Astrocyte of the cerebellum (primary cell): ENCODE results near the gene HOGA1.
A peak's percentile ranks its signal among the peaks of the same experiment; 100 is the strongest.

Experiments
- DNase-seq: peaks from one replicate; pipeline ENCODE4 v3.0.0-alpha.2; 2011; ENCODE audit warnings: low read depth
- H3K4me3 ChIP-seq: 2 replicates; pipeline ENCODE4 v1.5.1; 2011; ENCODE audit warnings: mild to moderate bottlenecking, low read depth, low read length, moderate library complexity
- in situ Hi-C: cut with HindIII; loops from 2 replicates; pipeline ENCODE4 v1.10.0; 2017; ENCODE audit warnings: low sequenced_read_pairs
- TF ChIP-seq, protein P1 (sequence below): IDR thresholded peaks from 2 replicates; pipeline ENCODE4 v1.5.1; 2012; ENCODE audit warnings: low read length, low read depth, moderate library complexity, mild to moderate bottlenecking; ENCODE audit errors: missing control alignments

The HOGA1 gene

DNA sequence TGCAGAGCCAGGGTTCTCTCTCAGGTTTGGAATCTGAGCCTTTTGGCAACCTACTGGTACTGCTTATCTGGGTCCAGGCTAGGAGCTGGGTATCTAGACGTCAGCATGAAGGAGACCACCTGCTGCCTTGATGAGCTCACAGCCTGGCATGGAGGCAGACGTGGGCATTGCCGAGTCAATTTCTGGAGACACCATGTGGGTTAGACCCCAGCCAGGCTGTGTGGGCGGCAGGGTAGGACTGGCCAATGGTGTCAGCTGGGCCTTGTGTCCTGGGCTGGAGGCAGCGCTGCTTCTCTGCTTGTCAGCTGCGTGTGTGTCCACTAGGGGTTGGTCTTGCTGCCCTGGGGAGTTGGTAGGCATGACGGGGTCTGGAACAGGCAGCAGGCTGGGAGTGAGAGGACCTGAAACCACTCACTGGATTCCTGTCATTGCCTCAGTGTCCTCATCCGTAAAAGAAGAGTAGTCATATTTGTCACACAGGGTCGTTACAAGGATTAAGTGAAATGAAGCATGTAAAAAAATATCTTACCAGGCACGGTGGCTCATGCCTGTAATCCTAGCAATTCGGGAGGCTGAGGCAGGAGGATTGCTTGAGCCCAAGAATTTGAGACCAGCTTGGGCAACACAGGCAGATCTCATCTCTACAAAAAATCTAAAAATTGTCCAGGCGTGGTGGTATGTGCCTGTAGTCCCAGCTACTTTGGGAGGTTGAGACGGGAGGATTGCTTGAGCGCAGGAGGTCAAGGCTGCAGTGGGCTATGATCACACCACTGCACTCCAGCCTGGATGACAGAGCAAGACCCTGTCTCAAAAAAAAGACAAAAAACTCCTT, 43.3 kb upstream of the HOGA1 start:
- in situ Hi-C loops: no loop called here
- H3K4me3 ChIP-seq: no peak overlapping the region
- TF ChIP-seq, protein P1, sequence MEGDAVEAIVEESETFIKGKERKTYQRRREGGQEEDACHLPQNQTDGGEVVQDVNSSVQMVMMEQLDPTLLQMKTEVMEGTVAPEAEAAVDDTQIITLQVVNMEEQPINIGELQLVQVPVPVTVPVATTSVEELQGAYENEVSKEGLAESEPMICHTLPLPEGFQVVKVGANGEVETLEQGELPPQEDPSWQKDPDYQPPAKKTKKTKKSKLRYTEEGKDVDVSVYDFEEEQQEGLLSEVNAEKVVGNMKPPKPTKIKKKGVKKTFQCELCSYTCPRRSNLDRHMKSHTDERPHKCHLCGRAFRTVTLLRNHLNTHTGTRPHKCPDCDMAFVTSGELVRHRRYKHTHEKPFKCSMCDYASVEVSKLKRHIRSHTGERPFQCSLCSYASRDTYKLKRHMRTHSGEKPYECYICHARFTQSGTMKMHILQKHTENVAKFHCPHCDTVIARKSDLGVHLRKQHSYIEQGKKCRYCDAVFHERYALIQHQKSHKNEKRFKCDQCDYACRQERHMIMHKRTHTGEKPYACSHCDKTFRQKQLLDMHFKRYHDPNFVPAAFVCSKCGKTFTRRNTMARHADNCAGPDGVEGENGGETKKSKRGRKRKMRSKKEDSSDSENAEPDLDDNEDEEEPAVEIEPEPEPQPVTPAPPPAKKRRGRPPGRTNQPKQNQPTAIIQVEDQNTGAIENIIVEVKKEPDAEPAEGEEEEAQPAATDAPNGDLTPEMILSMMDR: no peak
- no peak for DNase-seq

- peak; percentile 89 for DNase-seq
- no peak overlapping the region for H3K4me3 ChIP-seq
- in situ Hi-C loops: no loop called here
- TF ChIP-seq, protein P1: no peak
Observed at GRCh38 chr10:97542169-97543024, 41.8 kb upstream of the HOGA1 start.

DNA sequence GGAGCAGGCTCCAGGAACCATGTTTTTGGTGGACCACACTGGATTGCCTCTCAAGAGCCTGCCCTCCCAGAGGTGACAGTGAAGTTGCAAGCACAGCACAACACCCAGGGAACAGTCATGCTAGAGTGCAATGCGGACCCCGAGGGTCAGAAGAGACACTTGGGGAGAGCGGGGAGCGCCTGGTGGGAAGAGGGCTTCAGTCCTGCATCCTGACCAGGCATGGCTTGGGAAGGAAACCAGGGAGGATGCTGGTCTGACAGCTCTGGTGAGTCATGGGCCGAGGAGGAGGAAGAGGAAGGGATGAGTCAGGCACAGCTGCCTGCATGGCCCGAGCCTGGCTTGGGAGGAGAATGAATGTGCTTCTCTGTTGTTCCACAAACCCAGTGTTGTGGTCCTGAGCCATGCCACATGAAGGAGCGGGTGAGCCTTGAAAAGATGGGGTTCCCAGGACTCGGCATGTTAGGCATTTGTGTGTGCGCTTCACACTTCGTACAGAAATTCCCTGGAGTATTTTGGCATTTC, 41.1 kb upstream of the HOGA1 start:
- peak; percentile 88 for DNase-seq
- in situ Hi-C loops: no loop called here
- no peak overlapping the region for H3K4me3 ChIP-seq
- TF ChIP-seq, protein P1: no peak

GRCh38 chr10:97546456-97547270, 37.5 kb upstream of the HOGA1 start:
- TF ChIP-seq, protein P1: no peak
- H3K4me3 ChIP-seq: no peak overlapping the region
- in situ Hi-C loops: no loop called here
- no peak for DNase-seq

DNA sequence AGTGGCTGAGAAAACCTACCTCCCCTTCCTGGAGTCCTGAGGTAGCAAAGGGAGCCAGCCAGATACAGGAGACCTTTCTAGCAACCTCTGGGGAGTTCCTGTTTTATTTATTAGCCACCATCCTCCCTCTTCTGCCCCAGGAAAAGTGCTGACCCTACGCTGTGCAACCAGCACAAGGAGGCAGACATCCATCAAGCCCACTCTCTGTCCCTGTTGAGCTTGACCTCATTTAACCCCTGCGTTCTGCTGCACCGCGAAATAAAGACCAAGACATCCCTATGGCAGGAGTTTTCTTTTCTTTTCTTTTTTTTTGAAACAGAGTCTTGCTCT, 37.0 kb upstream of the HOGA1 start:
- no peak for DNase-seq
- in situ Hi-C loops: no loop called here
- H3K4me3 ChIP-seq: no peak overlapping the region
- TF ChIP-seq, protein P1: no peak

DNA sequence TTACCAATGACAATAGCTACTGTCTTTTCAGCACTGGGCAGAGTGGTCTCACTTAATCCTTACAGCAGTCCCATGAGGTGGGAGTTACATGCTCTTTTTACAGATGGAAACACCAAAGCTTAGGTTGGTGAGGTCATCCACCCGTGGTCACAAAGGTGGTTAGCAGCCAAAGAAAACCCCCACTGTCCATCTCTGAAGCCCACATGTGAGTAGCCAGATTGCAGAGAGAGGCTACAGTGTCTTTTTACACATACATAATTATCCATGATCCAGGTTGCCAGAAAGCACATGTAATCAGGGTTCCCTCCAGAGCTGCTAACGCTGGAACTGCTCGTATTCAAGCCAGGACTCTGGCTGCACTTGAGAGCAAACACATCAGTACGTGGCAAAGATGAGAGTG, 36.2 kb upstream of the HOGA1 start:
- DNase-seq: no peak
- in situ Hi-C loops: no loop called here
- TF ChIP-seq, protein P1: no peak
- no peak overlapping the region for H3K4me3 ChIP-seq
